HepG2 (cell line): ENCODE results near the gene BCL6. TPM values are rescaled to one million over a fixed set of nuclear protein-coding genes. Genes with fewer than 3 reads are reported as not detected.

ENCODE experiments used
- FOXM1 ChIP-seq: sonication (generic); formaldehyde crosslinking; IDR thresholded peaks from 2 replicates; pipeline ENCODE4 v1.5.0; 2020; ENCODE audit warnings: missing genetic modification reagents
- GZF1 ChIP-seq: sonication (generic); formaldehyde crosslinking; IDR thresholded peaks from 2 replicates; pipeline ENCODE4 v1.5.1; 2020; ENCODE audit warnings: mild to moderate bottlenecking, missing genetic modification reagents
- HDAC1 ChIP-seq: sonication (generic); formaldehyde crosslinking; IDR thresholded peaks from 2 replicates; pipeline ENCODE4 v1.5.1; 2020; ENCODE audit warnings: mild to moderate bottlenecking, missing genetic modification reagents
- PAX8 ChIP-seq: sonication (generic); formaldehyde crosslinking; IDR thresholded peaks from 2 replicates; pipeline ENCODE4 v1.8.0; 2022; ENCODE audit warnings: mild to moderate bottlenecking, missing genetic modification reagents, borderline replicate concordance
- RBFOX2 ChIP-seq: fragments of 200-400 bp; formaldehyde crosslinking; IDR thresholded peaks from 2 replicates; pipeline ENCODE4 v1.6.1; 2017; ENCODE audit warnings: low read depth, mild to moderate bottlenecking, low read length
- SATB2 ChIP-seq: sonication (generic); formaldehyde crosslinking; IDR thresholded peaks from 2 replicates; pipeline ENCODE4 v1.5.0; 2020; ENCODE audit warnings: missing genetic modification reagents
- SRSF1 ChIP-seq: fragments of 200-400 bp; formaldehyde crosslinking; optimal IDR thresholded peaks from 2 replicates; pipeline ENCODE3; 2017; ENCODE audit warnings: mild to moderate bottlenecking, low read depth, low read length, moderate library complexity
- ZNF432 ChIP-seq: sonication (generic); formaldehyde crosslinking; IDR thresholded peaks from 2 replicates; pipeline ENCODE4 v1.5.0; 2020; ENCODE audit warnings: missing genetic modification reagents, mild to moderate bottlenecking, borderline replicate concordance
- ZNF614 ChIP-seq: IDR thresholded peaks from 2 replicates; pipeline ENCODE4 v1.6.1; 2018; ENCODE audit warnings: missing biosample characterization, missing genetic modification reagents, inconsistent platforms, borderline replicate concordance
- ZNF746 ChIP-seq: sonication (generic); formaldehyde crosslinking; IDR thresholded peaks from 2 replicates; pipeline ENCODE4 v1.8.0; 2022; ENCODE audit warnings: mild to moderate bottlenecking, missing genetic modification reagents
- ZNF768 ChIP-seq: sonication (generic); formaldehyde crosslinking; IDR thresholded peaks from 2 replicates; pipeline ENCODE4 v1.4.0; 2020; ENCODE audit warnings: missing genetic modification reagents
- ZNF883 ChIP-seq: sonication (generic); formaldehyde crosslinking; IDR thresholded peaks from 2 replicates; pipeline ENCODE4 v1.5.1; 2020; ENCODE audit warnings: mild to moderate bottlenecking, missing genetic modification reagents; ENCODE audit errors: not compliant biosample characterization
- polyA plus RNA-seq, 8 experiments: library from polyadenylated mRNA; depleted of rRNA in 3 of 8; stranded (reverse) in 7 of 8; unstranded in 1 of 8; fragments of >200 nt; fragmentation: Illumina TruSeq in 4 of 8; extraction: Trizol in 4 of 8; gene quantifications; 2 replicates each; pipeline versions ENCODE4 v1.2.1 to v1.2.3, GENCODE V29; 2011 to 2016; ENCODE audit warnings: low read depth in 4 of 8, missing spikeins in 1 of 8, mixed read lengths in 1 of 8; ENCODE audit not compliant: insufficient read depth in 1 of 8
- total RNA-seq, 5 experiments: library from RNA; depleted of rRNA; stranded (reverse); fragments of >200 nt; fragmentation: Illumina TruSeq; extraction: Trizol; gene quantifications; 2 replicates each; pipeline ENCODE4 v1.2.3, GENCODE V29; 2016; ENCODE audit warnings: low read depth in 1 of 5
- TF ChIP-seq, protein P1 (sequence below): sonication (generic); formaldehyde crosslinking; IDR thresholded peaks from 2 replicates; pipeline ENCODE4 v1.4.0; 2020; ENCODE audit warnings: missing genetic modification reagents; ENCODE audit errors: not compliant biosample characterization
- TF ChIP-seq, protein P2 (sequence below): fragments of 450-650 bp; IDR thresholded peaks from 2 replicates; pipeline ENCODE4 v1.6.1; 2017; ENCODE audit warnings: mild to moderate bottlenecking
- TF ChIP-seq, protein P3 (sequence below): sonication (generic); formaldehyde crosslinking; IDR thresholded peaks from 2 replicates; pipeline ENCODE4 v1.8.1; 2023; ENCODE audit warnings: mild to moderate bottlenecking, inconsistent platforms, moderate library complexity, missing genetic modification reagents, borderline replicate concordance
- TF ChIP-seq, protein P4 (sequence below): sonication (generic); formaldehyde crosslinking; IDR thresholded peaks from 2 replicates; pipeline ENCODE4 v1.4.0; 2020; ENCODE audit warnings: low read depth, missing genetic modification reagents
- TF ChIP-seq, protein P5 (sequence below): sonication (generic); formaldehyde crosslinking; IDR thresholded peaks from 2 replicates; pipeline ENCODE4 v1.5.1; 2020; ENCODE audit warnings: mild to moderate bottlenecking, missing genetic modification reagents, borderline replicate concordance

Gene BCL6
- total and polyA plus RNA-seq, 2 of the 13 experiments (the other 11 are each of a cell fraction or from before 2014, with no cell fraction given) = 21.2 to 53.7 TPM

DNA sequence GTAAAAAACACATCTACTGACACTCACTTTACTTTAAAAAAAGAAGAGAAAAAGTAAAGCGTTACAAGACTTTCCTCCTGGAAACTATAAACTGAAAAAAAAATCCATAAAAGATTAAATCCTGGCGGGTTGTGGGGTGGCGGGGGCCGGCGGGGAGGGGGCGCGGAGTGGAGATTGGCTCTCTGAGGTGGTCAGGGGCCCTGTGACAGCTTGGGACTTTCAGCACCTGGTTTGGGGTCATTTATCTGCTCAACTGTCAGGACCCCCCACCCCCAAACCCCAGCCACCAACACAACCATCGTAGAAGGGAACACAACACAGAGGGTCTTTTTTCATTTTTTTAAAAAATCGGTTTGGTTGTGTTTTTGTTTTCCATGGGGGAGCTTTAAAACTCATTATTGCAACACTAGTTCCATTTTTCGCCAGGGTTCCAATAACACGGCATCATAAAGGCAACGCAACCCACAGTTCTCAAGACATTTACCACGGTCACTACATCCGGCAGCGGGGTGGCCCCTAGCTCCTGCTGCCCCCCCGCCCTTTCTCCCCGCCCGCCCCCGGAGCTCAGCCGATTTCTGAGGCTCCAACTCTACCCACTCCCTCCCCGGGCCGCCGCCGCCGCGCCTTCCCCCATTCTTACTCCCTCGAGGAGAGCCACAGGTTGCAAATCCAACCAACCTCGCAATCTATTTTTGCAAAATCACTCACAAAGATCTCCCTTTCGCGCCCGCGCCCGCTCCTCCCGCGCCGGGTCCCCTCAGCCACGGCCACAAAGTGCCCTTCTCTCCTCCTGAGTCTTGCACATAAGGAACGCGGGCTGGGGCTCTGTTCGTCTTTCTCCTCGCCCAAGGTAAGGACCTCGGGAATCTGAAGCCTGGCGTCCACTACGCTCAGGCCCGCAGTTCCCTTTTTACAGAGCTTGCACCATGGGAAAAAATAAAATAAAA, 1.8 kb downstream of the BCL6 start (continued):
- TF ChIP-seq SRSF1 = peak; percentile 37
- peak; percentile 32; the same call in 1 of the 2 replicates for TF ChIP-seq ZNF768 (CRISPR knock-in tag)
- TF ChIP-seq GZF1 (CRISPR knock-in tag) = no peak
- TF ChIP-seq ZNF883 (CRISPR knock-in tag) = peak; percentile 29
- TF ChIP-seq PAX8 = no peak
- TF ChIP-seq, protein P1, sequence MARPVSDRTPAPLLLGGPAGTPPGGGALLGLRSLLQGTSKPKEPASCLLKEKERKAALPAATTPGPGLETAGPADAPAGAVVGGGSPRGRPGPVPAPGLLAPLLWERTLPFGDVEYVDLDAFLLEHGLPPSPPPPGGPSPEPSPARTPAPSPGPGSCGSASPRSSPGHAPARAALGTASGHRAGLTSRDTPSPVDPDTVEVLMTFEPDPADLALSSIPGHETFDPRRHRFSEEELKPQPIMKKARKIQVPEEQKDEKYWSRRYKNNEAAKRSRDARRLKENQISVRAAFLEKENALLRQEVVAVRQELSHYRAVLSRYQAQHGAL (CRISPR knock-in tag) = no peak
- no peak for TF ChIP-seq FOXM1 (CRISPR knock-in tag)
- no peak for TF ChIP-seq ZNF746 (CRISPR knock-in tag)
- no peak for TF ChIP-seq ZNF614 (CRISPR knock-in tag)
- TF ChIP-seq, protein P2, sequence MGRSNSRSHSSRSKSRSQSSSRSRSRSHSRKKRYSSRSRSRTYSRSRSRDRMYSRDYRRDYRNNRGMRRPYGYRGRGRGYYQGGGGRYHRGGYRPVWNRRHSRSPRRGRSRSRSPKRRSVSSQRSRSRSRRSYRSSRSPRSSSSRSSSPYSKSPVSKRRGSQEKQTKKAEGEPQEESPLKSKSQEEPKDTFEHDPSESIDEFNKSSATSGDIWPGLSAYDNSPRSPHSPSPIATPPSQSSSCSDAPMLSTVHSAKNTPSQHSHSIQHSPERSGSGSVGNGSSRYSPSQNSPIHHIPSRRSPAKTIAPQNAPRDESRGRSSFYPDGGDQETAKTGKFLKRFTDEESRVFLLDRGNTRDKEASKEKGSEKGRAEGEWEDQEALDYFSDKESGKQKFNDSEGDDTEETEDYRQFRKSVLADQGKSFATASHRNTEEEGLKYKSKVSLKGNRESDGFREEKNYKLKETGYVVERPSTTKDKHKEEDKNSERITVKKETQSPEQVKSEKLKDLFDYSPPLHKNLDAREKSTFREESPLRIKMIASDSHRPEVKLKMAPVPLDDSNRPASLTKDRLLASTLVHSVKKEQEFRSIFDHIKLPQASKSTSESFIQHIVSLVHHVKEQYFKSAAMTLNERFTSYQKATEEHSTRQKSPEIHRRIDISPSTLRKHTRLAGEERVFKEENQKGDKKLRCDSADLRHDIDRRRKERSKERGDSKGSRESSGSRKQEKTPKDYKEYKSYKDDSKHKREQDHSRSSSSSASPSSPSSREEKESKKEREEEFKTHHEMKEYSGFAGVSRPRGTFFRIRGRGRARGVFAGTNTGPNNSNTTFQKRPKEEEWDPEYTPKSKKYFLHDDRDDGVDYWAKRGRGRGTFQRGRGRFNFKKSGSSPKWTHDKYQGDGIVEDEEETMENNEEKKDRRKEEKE = no peak
- TF ChIP-seq, protein P3, sequence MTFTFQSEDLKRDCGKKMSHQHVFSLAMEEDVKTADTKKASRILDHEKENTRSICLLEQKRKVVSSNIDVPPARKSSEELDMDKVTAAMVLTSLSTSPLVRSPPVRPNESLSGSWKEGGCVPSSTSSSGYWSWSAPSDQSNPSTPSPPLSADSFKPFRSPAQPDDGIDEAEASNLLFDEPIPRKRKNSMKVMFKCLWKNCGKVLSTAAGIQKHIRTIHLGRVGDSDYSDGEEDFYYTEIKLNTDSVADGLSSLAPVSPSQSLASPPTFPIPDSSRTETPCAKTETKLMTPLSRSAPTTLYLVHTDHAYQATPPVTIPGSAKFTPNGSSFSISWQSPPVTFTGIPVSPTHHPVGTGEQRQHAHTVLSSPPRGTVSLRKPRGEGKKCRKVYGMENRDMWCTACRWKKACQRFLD (CRISPR knock-in tag) = no peak
- peak; percentile 19; the same call in 1 of the 2 replicates for TF ChIP-seq HDAC1
- TF ChIP-seq, protein P4, sequence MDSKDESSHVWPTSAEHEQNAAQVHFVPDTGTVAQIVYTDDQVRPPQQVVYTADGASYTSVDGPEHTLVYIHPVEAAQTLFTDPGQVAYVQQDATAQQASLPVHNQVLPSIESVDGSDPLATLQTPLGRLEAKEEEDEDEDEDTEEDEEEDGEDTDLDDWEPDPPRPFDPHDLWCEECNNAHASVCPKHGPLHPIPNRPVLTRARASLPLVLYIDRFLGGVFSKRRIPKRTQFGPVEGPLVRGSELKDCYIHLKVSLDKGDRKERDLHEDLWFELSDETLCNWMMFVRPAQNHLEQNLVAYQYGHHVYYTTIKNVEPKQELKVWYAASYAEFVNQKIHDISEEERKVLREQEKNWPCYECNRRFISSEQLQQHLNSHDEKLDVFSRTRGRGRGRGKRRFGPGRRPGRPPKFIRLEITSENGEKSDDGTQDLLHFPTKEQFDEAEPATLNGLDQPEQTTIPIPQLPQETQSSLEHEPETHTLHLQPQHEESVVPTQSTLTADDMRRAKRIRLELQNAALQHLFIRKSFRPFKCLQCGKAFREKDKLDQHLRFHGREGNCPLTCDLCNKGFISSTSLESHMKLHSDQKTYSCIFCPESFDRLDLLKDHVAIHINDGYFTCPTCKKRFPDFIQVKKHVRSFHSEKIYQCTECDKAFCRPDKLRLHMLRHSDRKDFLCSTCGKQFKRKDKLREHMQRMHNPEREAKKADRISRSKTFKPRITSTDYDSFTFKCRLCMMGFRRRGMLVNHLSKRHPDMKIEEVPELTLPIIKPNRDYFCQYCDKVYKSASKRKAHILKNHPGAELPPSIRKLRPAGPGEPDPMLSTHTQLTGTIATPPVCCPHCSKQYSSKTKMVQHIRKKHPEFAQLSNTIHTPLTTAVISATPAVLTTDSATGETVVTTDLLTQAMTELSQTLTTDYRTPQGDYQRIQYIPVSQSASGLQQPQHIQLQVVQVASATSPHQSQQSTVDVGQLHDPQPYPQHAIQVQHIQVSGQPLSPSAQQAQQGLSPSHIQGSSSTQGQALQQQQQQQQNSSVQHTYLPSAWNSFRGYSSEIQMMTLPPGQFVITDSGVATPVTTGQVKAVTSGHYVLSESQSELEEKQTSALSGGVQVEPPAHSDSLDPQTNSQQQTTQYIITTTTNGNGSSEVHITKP (CRISPR knock-in tag) = 0 out of 2 replicates have a peak, but pooled peaks have one; percentile 16
- peak; percentile 73 for TF ChIP-seq RBFOX2
- no peak for TF ChIP-seq SATB2 (CRISPR knock-in tag)
- no peak for TF ChIP-seq ZNF432 (CRISPR knock-in tag)
- TF ChIP-seq, protein P5, sequence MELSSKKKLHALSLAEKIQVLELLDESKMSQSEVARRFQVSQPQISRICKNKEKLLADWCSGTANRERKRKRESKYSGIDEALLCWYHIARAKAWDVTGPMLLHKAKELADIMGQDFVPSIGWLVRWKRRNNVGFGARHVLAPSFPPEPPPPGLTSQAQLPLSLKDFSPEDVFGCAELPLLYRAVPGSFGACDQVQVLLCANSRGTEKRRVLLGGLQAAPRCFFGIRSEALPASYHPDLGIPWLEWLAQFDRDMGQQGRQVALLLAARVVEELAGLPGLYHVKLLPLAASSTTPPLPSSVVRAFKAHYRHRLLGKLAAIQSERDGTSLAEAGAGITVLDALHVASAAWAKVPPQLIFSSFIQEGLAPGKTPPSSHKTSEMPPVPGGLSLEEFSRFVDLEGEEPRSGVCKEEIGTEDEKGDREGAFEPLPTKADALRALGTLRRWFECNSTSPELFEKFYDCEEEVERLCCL (CRISPR knock-in tag) = no peak
